Aorta (tissue), 5 donors: ENCODE data around the gene SYNE1. TPM values are rescaled to one million over a fixed set of nuclear protein-coding genes. Genes with fewer than 3 reads are reported as not detected.

Source experiments
- ATAC-seq: fragments of 200-7000 bp; cut with Tn5 transposase; one replicate; pipeline ENCODE4 v1.9.1; 2022; ENCODE audit warnings: moderate library complexity; ENCODE audit not compliant: low FRiP score
- DNase-seq, 2 donors: peaks; one replicate each; pipeline ENCODE4 v3.0.0-alpha.2; 2020
- H3K27ac ChIP-seq, 2 donors: one replicate each; pipeline ENCODE4 v1.5.1; 2013; ENCODE audit warnings: low read length in 2 of 2, mild to moderate bottlenecking in 2 of 2, moderate library complexity in 2 of 2, control low read depth in 1 of 2, inconsistent platforms in 1 of 2, low read depth in 1 of 2
- H3K27me3 ChIP-seq, 2 donors: one replicate each; pipeline ENCODE4 v1.6.1; 2013; ENCODE audit warnings: control low read depth in 1 of 2, low read length in 1 of 2, mild to moderate bottlenecking in 1 of 2, moderate library complexity in 1 of 2; ENCODE audit not compliant: insufficient read depth in 2 of 2, control insufficient read depth in 1 of 2
- H3K36me3 ChIP-seq, 2 donors: one replicate each; pipeline ENCODE4 v1.6.1; 2013; ENCODE audit warnings: control low read depth in 1 of 2, low read length in 1 of 2, mild to moderate bottlenecking in 1 of 2; ENCODE audit not compliant: insufficient read depth in 2 of 2, control insufficient read depth in 1 of 2
- H3K4me1 ChIP-seq, 2 donors: one replicate each; pipeline ENCODE4 v1.6.1; 2013; ENCODE audit warnings: low read length in 2 of 2, control low read depth in 1 of 2, mild to moderate bottlenecking in 1 of 2, moderate library complexity in 1 of 2; ENCODE audit not compliant: insufficient read depth in 2 of 2, control insufficient read depth in 1 of 2
- H3K4me3 ChIP-seq, 2 donors: one replicate each; pipeline ENCODE4 v1.5.1; 2013; ENCODE audit warnings: low read length in 2 of 2, control low read depth in 1 of 2, mild to moderate bottlenecking in 1 of 2
- H3K9me3 ChIP-seq: one replicate; pipeline ENCODE4 v1.6.1; 2013; ENCODE audit warnings: mild to moderate bottlenecking, low read length; ENCODE audit not compliant: control insufficient read depth
- WGBS, 2 donors: extraction: QIAGEN DNeasy Blood & Tissue Kit; methylation state at CpG; one replicate each; pipeline ENCODE4 v1.1.7; 2013; 5-methylcytosine and 5-hydroxymethylcytosine counted together
- intact Hi-C, 2 donors: fragments of 100-400 bp; cut with DNase I; formaldehyde crosslinking; loops; one replicate each; pipeline versions ENCODE4 v1.14.2 to v1.15.0; 2022
- polyA plus RNA-seq, 2 donors: library from polyadenylated mRNA; stranded (reverse); fragments of 200-250 nt; gene quantifications; one replicate each; pipeline ENCODE4 v1.2.3, GENCODE V29; 2013
- total RNA-seq, 2 donors: library from RNA; stranded (reverse); fragmentation: NEBNext Ultra II Directional; extraction: Animal tissue kit (Norgen Biotek cat#: 25700); gene quantifications; one replicate each; pipeline ENCODE4 v1.2.1, GENCODE V29; 2021
- donor health status: healthy with polysubstance abuse.
- donor health status: Bipolar disorder and iron deficiency.
- donor health status: DM: no; HTN: no; CAD: no.
- donor health status: DM: no; HTN: no; CAD: no.
- donor health status: DM: yes; HTN: yes; CAD: no.

The SYNE1 gene
- total and polyA plus RNA-seq, 4 donors: 54.3 to 356 (median 221) TPM

DNA sequence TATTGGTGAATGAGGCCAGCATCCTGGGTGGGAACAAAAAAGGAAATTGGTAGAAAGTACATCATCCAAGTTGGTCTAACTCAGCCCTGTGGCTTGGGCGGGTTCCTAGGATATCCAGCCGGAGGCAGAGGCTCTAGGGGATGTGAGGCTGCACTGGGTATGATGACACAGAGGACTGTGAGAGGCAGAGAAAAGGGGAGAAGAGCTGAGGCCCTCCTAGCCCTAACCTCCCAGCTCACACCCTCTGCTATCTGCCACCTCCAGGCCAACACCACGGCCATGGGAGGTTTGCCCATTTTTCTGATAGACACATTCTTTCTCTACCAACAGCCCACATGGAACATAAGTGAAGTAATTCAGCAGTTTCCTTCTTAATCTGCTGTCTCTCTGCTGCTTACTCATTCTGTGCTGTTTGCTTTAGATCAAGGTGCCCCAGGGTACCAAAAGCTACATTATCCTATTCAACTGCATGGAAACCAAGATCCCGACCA is 545.3 kb downstream of the SYNE1 start:
- Histone ChIP-seq H3K36me3 (no peaks in the 10 kb centered on the region), H3K27me3 (no peaks in the 10 kb centered on the region), H3K27ac (no peak overlapping the region), H3K4me1 (peaks cover 0 to 4% of the 10 kb centered on the region in 2 donors), H3K4me3 (no peak overlapping the region), H3K9me3 (no peaks in the 10 kb centered on the region)
- ATAC-seq: no peak
- intact Hi-C loops: no loop called here
- no peak for DNase-seq
- 59 to 63% methylated on average over 4 of the region's 4 CpGs for WGBS, 2 donors

DNA sequence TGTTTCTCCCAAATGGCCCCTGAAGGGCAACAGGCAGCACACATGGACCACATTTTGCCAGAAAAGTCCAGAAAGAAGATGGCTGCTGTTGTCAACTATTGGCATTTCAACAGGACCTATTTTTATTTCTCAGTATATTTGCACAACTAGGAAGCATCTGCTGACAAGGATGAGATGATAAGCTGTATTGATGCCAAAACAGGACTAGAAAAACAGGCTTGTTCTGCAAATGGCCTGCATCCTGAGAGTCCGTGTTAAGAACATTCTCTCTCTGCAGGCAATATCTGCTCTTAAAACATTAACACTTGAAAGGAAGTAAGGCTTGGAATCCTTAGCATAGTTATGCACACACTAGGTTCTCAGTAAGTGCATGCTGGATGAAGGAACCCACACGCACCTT is 546.0 kb downstream of the SYNE1 start:
- Histone ChIP-seq H3K9me3 (no peaks in the 10 kb centered on the region), H3K36me3 (no peaks in the 10 kb centered on the region), H3K4me1 (peaks cover 0 to 4% of the 10 kb centered on the region in 2 donors), H3K27me3 (no peaks in the 10 kb centered on the region), H3K4me3 (no peak overlapping the region), H3K27ac (no peak overlapping the region)
- WGBS, 2 donors: 81 to 89% methylated on average over 2 of the region's 2 CpGs
- intact Hi-C loops: no loop called here
- ATAC-seq (no peak), DNase-seq (no peak)

DNA sequence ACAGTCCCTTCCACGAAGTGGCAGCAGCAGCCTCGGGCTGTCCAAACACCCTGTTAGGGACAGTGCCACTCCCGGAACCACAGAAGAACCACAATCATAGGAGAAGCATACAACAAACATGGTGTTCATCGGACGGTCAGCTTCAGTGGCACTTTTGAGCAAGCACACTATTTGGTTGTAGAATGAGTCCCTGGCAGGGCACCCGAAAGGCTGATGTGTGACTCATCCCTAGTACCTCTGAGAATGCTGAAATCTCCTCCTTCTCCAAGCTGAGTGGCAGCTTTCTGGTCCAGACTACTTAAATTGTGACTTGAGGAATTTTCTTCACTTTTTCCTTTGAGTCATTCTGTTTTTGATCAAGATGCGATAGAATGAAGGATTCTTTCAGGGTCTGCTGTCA is 547.2 kb downstream of the SYNE1 start:
- Histone ChIP-seq H3K36me3 (no peaks in the 10 kb centered on the region), H3K27me3 (no peaks in the 10 kb centered on the region), H3K4me3 (no peak overlapping the region), H3K27ac (no peak overlapping the region), H3K9me3 (no peaks in the 10 kb centered on the region), H3K4me1 (peaks cover 0 to 4% of the 10 kb centered on the region in 2 donors)
- 44 to 58% methylated on average over 7 of the region's 7 CpGs for WGBS, 2 donors
- intact Hi-C loops: no loop called here
- DNase-seq (peak in 1 of 2 donors; percentile 70), ATAC-seq (peak; percentile 63)

DNA sequence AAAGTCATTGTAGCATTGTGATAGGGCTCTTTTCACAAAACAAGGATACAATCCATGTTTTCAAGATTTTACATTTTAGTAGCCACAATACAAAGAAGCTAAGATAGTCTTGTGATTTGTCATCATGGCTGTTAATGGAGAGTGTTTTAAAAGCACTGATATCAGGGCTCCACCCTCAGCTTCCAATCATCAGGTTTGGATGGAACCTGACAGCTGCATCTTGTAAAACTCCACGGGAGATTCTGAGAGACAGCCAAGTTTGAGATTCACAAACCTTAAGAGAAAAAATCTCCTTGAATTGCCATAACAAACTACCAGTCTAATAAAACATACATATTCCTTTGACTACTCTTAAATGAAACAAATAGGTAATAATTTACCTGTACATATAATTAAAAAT is 549.5 kb downstream of the SYNE1 start:
- intact Hi-C loops: no loop called here
- ATAC-seq (no peak), DNase-seq (no peak)
- WGBS, 2 donors: 50 to 59% methylated on average over 1 of the region's 1 CpG
- Histone ChIP-seq H3K27ac (no peak overlapping the region), H3K4me1 (no peaks in the 10 kb centered on the region), H3K27me3 (no peaks in the 10 kb centered on the region), H3K9me3 (no peaks in the 10 kb centered on the region), H3K4me3 (no peak overlapping the region), H3K36me3 (no peaks in the 10 kb centered on the region)

DNA sequence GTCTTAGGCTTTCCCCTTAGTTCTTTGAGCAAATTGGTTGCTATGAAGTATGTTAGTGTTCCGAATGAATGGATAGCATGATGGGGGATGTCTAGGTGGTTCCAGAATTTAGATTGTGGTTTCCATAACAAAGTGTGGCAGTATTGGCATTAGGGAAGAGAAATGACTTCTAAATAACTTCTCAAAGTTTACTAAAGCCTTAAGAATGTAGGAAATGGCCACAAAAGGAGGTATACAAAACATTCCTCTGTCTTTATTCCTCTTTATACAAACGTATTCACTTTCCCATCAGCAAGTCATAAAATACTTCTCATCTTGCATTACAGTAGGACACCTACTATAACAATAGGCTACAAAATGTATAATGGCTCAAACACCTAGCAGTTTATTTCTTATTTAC is 550.1 kb downstream of the SYNE1 start:
- H3K4me1 ChIP-seq: no peaks in the 10 kb centered on the region
- no peak overlapping the region for H3K4me3 ChIP-seq
- no peak overlapping the region for H3K27ac ChIP-seq
- ATAC-seq (no peak), DNase-seq (no peak)
- intact Hi-C loops: no loop called here
- H3K9me3 ChIP-seq: no peaks in the 10 kb centered on the region
- no peaks in the 10 kb centered on the region for H3K36me3 ChIP-seq
- 66% methylated on average over 2 of the region's 2 CpGs for WGBS, 2 donors
- H3K27me3 ChIP-seq: no peaks in the 10 kb centered on the region

GRCh38 chr6:152086223-152086873 is 550.8 kb downstream of the SYNE1 start:
- H3K27me3 ChIP-seq: no peaks in the 10 kb centered on the region
- ATAC-seq (no peak), DNase-seq (no peak)
- no peak overlapping the region for H3K4me3 ChIP-seq
- no peaks in the 10 kb centered on the region for H3K9me3 ChIP-seq
- H3K4me1 ChIP-seq: no peaks in the 10 kb centered on the region
- intact Hi-C loops: no loop called here
- WGBS, 2 donors: 81 to 86% methylated on average over 3 of the region's 3 CpGs
- H3K36me3 ChIP-seq: no peaks in the 10 kb centered on the region
- H3K27ac ChIP-seq: no peak overlapping the region

DNA sequence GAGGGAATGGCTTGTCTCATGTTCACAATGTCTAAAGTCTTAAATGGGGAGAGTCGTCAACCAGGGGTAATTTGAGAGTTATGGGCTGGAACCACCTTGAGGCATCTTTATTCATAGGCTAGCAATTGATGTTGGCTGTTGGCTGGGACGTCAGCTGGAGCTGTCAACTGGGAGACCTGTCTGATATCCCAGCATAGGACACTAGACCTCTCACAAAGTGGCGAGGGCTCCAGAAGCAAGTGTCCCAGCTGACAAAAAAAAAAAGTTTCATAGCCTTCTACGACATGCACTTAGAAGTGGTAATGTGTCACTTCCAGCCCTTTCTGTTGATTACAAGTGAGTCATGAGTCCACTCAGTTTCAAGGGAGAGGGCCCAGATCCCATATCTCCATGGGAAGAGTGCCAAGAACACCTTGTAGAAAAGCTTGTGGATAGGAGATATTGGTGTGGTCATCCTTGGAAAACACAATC is 551.7 kb downstream of the SYNE1 start:
- Histone ChIP-seq H3K27me3 (no peaks in the 10 kb centered on the region), H3K27ac (no peak overlapping the region), H3K4me1 (no peaks in the 10 kb centered on the region), H3K9me3 (no peaks in the 10 kb centered on the region), H3K36me3 (no peaks in the 10 kb centered on the region), H3K4me3 (no peak overlapping the region)
- DNase-seq: no peak
- ATAC-seq: no peak
- WGBS, 2 donors: 80 to 81% methylated on average over 4 of the region's 4 CpGs
- intact Hi-C loops: no loop called here

DNA sequence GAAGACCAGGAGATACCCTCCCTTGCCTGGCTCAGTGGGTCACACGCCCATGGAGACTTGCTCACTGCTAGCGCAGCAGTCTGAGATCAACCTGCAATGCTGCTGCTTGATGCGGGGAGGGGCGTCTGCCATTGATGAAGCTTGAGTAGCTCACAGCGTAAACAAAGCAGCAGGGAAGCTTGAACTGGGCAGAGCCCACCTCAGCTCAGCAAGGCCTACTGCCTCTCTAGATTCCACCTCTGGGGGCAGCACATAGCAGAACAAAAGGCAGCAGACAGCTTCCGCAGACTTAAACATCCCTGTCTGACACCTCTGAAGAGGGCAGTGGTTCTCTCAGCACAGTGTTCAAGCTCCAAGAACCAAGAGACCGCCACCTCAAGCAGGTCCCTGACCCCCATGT is 558.4 kb downstream of the SYNE1 start:
- ATAC-seq (no peak), DNase-seq (no peak)
- intact Hi-C loops: no loop called here
- Histone ChIP-seq H3K9me3 (peaks cover 3% of the 10 kb centered on the region), H3K27ac (no peak overlapping the region), H3K36me3 (no peaks in the 10 kb centered on the region), H3K27me3 (no peaks in the 10 kb centered on the region), H3K4me1 (no peaks in the 10 kb centered on the region), H3K4me3 (no peak overlapping the region)
- WGBS, 2 donors: 68 to 74% methylated on average over 7 of the region's 7 CpGs

GRCh38 chr6:152078001-152078400 is 559.2 kb downstream of the SYNE1 start:
- no peak overlapping the region for H3K4me3 ChIP-seq
- no peaks in the 10 kb centered on the region for H3K36me3 ChIP-seq
- 82 to 87% methylated on average over 4 of the region's 4 CpGs for WGBS, 2 donors
- ATAC-seq (no peak), DNase-seq (no peak)
- H3K4me1 ChIP-seq: no peaks in the 10 kb centered on the region
- H3K9me3 ChIP-seq: peaks cover 3% of the 10 kb centered on the region
- H3K27me3 ChIP-seq: no peaks in the 10 kb centered on the region
- intact Hi-C loops: no loop called here
- no peak overlapping the region for H3K27ac ChIP-seq
